Skeletal muscle tissue (tissue), 4 donors: ENCODE data around the gene PODNL1. TPM values are rescaled to one million over a fixed set of nuclear protein-coding genes. Genes with fewer than 3 reads are reported as not detected.
"Not testable (repeated sequence)": the region's sequence is repeated elsewhere in the genome, so short reads cannot be mapped to it uniquely, and the experiment has no call there.

ENCODE experiments used
- H3K27ac ChIP-seq: one replicate; pipeline ENCODE4 v1.7.0; 2013; ENCODE audit warnings: mild to moderate bottlenecking, low read depth, low read length, inconsistent platforms
- H3K27me3 ChIP-seq, 3 donors: one replicate each; pipeline ENCODE4 v1.7.0; 2013; ENCODE audit warnings: low read length in 3 of 3; ENCODE audit not compliant: control insufficient read depth in 3 of 3, insufficient read depth in 3 of 3
- H3K36me3 ChIP-seq, 3 donors: one replicate each; pipeline ENCODE4 v1.7.0; 2013; ENCODE audit warnings: low read length in 3 of 3; ENCODE audit not compliant: control insufficient read depth in 3 of 3, insufficient read depth in 3 of 3
- H3K4me1 ChIP-seq, 3 donors: one replicate each; pipeline ENCODE4 v1.7.0; 2013; ENCODE audit warnings: low read length in 3 of 3, mild to moderate bottlenecking in 3 of 3; ENCODE audit not compliant: control insufficient read depth in 3 of 3, insufficient read depth in 3 of 3
- H3K4me3 ChIP-seq, 3 donors: one replicate each; pipeline ENCODE4 v1.7.0; 2013; ENCODE audit warnings: low read length in 3 of 3
- H3K9ac ChIP-seq, 3 donors: one replicate each; pipeline ENCODE4 v1.7.0; 2013; ENCODE audit warnings: low read length in 3 of 3, mild to moderate bottlenecking in 3 of 3, moderate library complexity in 2 of 3, low read depth in 1 of 3
- H3K9me3 ChIP-seq, 3 donors: one replicate each; pipeline ENCODE4 v1.7.0; 2013; ENCODE audit warnings: low read length in 3 of 3; ENCODE audit not compliant: control insufficient read depth in 3 of 3
- total RNA-seq: library from RNA; depleted of rRNA; stranded (reverse); fragments of >200 nt; gene quantifications from one replicate; pipeline ENCODE4 v1.2.3, GENCODE V29; 2014
- donor health status: Osteomylitis.

The PODNL1 gene
- total RNA-seq, 1 donor from 2014 or later: not detected

DNA sequence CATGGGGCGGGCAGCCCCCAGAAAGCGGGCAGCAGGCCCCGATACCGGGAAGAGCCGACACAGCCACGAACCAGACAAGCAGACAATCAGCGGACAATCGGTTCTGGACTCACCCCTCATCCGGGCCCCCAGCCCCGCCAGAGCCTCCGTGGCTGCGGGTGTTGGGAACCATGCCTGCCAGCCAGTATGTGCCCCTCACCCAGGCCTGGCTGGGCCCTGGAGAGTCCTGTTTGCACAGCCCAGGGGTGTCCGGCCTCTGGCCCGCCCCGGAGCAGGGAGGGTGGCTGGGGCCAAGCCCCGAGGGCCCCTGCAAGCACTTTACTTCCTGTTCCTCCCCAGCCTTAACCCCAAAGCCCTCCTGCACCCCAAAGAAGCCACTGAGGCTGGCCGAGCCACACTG is 7.8 kb downstream of the PODNL1 start:
- peaks cover 11 to 20% (median 20%) of the 10 kb centered on the region in 3 donors for H3K36me3 ChIP-seq
- H3K27ac ChIP-seq: no peak overlapping the region

DNA sequence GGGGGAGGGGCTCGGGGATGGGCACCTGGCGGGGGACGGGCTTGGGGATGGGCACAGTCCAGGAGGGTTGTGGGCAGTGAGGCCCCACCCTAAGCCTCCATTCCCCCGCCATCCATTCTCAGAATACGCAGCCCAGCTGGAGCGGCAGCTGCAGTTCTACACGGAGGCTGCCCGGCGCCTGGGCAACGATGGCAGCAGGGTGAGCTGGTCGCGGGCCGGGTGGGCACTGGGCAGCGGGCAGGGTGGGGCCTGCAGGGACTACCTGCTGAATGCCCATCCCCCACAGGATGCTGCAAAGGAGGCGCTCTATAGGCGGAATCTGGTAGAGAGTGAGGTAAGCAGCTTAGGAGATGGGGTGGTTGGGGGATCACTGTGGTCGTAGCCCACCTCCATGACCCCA is 8.3 kb downstream of the PODNL1 start:
- Histone ChIP-seq H3K9me3 (no peaks in the 10 kb centered on the region), H3K36me3 (peaks cover 11 to 22% (median 21%) of the 10 kb centered on the region in 3 donors), H3K4me1 (peaks cover 0 to 10% (median 3%) of the 10 kb centered on the region in 3 donors), H3K4me3 (no peak overlapping the region), H3K9ac (no peak overlapping the region), H3K27me3 (peaks cover 0 to 9% (median 4%) of the 10 kb centered on the region in 3 donors), H3K27ac (no peak overlapping the region)

More for the DNA sequence above, 7.8 kb downstream of the PODNL1 start:
- no peaks in the 10 kb centered on the region for H3K9me3 ChIP-seq
- peaks cover 0 to 10% (median 3%) of the 10 kb centered on the region in 3 donors for H3K4me1 ChIP-seq
- no peak overlapping the region for H3K4me3 ChIP-seq
- H3K27me3 ChIP-seq: peaks cover 0 to 10% (median 6%) of the 10 kb centered on the region in 3 donors
- H3K9ac ChIP-seq: no peak overlapping the region

DNA sequence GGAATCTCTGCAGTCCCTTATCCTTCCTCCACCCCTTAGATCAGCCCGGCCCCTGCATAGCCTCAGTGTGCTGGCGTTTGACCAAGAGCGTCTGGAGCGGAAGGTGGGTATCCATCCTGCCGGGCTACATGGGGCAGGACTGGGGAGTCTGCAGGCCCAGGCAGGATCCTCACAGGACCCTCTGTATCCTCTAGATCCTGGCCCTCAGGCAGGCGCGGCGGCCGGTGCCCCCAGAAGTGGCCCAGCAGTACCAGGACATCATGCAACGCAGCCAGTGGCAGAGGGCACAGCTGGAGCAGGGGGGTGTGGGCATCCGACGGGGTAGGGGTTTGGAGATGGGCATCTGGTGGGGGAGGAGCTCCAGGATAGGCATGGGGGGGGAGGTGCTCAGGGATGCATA is 8.9 kb downstream of the PODNL1 start:
- H3K9ac ChIP-seq: no peak overlapping the region
- peaks cover 14 to 26% (median 24%) of the 10 kb centered on the region in 3 donors for H3K36me3 ChIP-seq
- no peak overlapping the region for H3K4me3 ChIP-seq
- peaks cover 0 to 3% (median 0%) of the 10 kb centered on the region in 3 donors for H3K27me3 ChIP-seq
- H3K27ac ChIP-seq: no peak overlapping the region
- no peaks in the 10 kb centered on the region for H3K9me3 ChIP-seq
- peaks cover 0 to 10% (median 3%) of the 10 kb centered on the region in 3 donors for H3K4me1 ChIP-seq

DNA sequence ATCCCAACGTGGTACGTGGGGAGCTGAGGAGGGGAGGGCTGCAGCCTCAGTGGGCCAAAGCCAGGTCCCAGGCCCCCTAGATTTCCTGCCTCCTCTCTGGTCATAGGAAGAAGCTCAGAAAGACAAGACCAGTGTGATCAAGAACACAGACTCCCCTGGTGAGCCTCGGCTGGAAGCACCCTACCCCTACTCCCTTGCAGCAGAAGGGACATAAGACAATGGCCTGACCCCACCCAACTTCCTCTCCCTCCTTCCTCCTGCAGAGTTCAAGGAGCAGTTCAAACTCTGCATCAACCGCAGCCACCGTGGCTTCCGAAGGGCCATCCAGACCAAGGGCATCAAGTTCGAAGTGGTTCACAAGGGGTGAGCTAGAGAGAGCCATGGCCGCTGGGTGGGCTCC is 11.5 kb downstream of the PODNL1 start:
- Histone ChIP-seq H3K4me1 (peaks cover 0 to 10% (median 3%) of the 10 kb centered on the region in 3 donors), H3K27ac (no peak overlapping the region), H3K9me3 (no peaks in the 10 kb centered on the region), H3K9ac (no peak overlapping the region), H3K27me3 (no peaks in the 10 kb centered on the region), H3K4me3 (no peak overlapping the region), H3K36me3 (peaks cover 33 to 43% (median 36%) of the 10 kb centered on the region in 3 donors)

- Histone ChIP-seq H3K4me1 (peaks cover 0 to 10% (median 3%) of the 10 kb centered on the region in 3 donors), H3K27me3 (no peaks in the 10 kb centered on the region), H3K9ac (no peak overlapping the region), H3K36me3 (peaks cover 40 to 49% (median 42%) of the 10 kb centered on the region in 3 donors), H3K4me3 (no peak overlapping the region), H3K9me3 (no peaks in the 10 kb centered on the region), H3K27ac (no peak overlapping the region)
Observed at GRCh38 chr19:13926010-13926409, 12.2 kb downstream of the PODNL1 start.

DNA sequence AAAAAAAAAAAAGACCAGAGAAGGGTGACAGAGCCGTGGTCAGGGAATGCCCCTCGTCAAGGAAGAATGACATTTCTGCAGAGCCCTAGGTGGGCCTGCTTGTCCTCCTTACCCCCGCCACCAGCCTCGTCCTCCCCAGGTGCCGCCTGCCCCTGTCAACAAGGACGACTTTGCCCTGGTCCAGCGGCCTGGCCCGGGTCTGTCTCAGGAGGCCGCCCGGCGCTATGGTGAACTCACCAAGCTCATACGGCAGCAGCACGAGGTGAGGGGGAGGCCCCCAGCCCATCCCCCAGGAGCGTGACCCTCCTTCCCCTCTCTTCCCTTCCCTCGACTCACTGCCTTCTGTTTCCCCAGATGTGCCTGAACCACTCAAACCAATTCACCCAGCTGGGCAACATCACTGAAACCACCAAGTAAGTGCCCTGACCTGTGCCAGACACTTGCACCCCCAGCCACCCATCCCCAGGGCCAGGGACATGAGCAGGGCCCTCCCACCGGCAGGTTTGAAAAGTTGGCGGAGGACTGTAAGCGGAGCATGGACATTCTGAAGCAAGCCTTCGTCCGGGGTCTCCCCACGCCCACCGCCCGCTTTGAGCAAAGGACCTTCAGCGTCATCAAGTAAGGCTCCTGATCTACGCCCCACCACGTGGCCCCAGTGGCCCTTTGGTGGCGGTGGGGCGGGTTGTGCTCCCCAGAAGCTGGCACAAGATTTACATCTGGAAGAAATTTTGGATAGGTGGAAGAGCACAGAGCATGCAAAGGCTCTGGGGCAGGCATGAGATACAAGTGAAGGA is 14.8 kb downstream of the PODNL1 start:
- Histone ChIP-seq H3K27me3 (no peaks in the 10 kb centered on the region), H3K36me3 (peaks cover 52 to 59% (median 55%) of the 10 kb centered on the region in 3 donors), H3K4me1 (peaks cover 0 to 10% (median 3%) of the 10 kb centered on the region in 3 donors), H3K9ac (no peak overlapping the region), H3K4me3 (no peak overlapping the region), H3K9me3 (no peaks in the 10 kb centered on the region), H3K27ac (no peak overlapping the region)

GRCh38 chr19:13922118-13922517 is 16.1 kb downstream of the PODNL1 start:
- not testable (repeated sequence) for H3K9me3 ChIP-seq, H3K27me3 ChIP-seq, H3K27ac ChIP-seq, H3K9ac ChIP-seq, H3K4me3 ChIP-seq
- Histone ChIP-seq H3K4me1 (peaks cover 3 to 11% (median 4%) of the 10 kb centered on the region in 3 donors), H3K36me3 (peaks cover 53 to 58% (median 54%) of the 10 kb centered on the region in 3 donors)

DNA sequence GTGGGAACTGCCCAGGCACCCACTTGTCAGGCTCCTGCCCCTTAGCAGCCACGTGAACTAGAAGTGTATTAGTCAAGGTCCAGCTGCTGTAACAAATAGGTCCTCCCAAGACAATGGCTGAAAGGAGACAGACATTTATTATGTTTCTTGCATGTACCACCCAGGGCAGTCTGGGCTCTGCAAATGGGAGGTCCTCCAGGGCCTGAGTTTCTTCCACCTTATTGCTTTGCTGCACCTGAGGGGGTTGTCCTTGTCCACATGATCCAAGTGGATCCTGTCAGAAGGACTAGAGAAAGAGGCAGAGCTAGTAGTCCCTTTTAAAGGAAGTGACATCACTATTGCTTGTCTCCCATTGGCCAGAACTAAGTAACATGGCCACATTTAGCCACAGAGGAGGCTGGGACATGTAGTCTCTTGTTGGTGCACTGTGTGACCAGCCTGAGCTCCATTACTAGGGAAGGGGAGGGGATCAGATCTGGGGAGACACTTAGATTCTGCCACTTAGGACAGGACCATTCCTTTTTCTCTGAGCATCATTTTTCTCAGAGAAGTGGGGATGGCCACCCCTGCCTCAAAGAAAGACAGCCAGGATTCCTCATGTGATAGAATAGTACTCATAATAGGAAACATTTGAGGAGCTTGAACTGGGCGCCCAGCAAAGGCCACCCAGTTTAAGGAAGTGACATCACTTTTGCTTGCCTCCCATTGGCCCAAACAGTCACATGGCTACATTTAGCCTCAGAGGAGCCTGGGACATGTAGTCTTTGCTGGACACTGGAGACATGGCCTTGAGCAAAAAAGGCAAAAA is 17.1 kb downstream of the PODNL1 start:
- peaks cover 0 to 4% (median 2%) of the 10 kb centered on the region in 3 donors for H3K4me1 ChIP-seq
- no peaks in the 10 kb centered on the region for H3K27me3 ChIP-seq
- no peak overlapping the region for H3K27ac ChIP-seq
- no peaks in the 10 kb centered on the region for H3K9me3 ChIP-seq
- no peak overlapping the region for H3K4me3 ChIP-seq
- H3K36me3 ChIP-seq: peaks cover 43 to 53% (median 48%) of the 10 kb centered on the region in 3 donors
- no peak overlapping the region for H3K9ac ChIP-seq

DNA sequence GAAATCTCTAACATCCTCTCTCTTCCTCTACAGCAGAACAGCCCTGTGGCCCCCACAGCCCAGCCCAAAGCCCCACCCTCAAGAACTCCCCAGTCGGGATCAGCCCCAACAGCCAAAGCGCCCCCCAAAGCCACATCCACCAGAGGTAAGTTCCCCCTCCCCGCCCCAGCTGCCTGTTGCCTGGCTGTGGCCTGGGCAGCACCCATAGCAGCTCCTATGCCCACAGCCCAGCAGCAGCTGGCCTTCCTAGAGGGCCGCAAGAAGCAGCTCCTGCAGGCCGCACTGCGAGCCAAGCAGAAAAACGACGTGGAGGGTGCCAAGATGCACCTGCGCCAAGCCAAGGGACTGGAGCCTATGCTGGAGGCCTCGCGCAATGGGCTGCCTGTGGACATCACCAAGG is 17.7 kb downstream of the PODNL1 start:
- peaks cover 45 to 58% (median 50%) of the 10 kb centered on the region in 3 donors for H3K36me3 ChIP-seq
- no peaks in the 10 kb centered on the region for H3K9me3 ChIP-seq
- no peaks in the 10 kb centered on the region for H3K27me3 ChIP-seq
- no peak overlapping the region for H3K9ac ChIP-seq
- no peak overlapping the region for H3K27ac ChIP-seq
- no peak overlapping the region for H3K4me3 ChIP-seq
- H3K4me1 ChIP-seq: peaks cover 0 to 4% (median 2%) of the 10 kb centered on the region in 3 donors
